Vagina (tissue), 2 donors: Measurements from ENCODE around the gene METTL2A.
"Not testable (repeated sequence)": the region's sequence is repeated elsewhere in the genome, so short reads cannot be mapped to it uniquely, and the experiment has no call there.

ENCODE experiments used
- CTCF ChIP-seq, 3 experiments: fragments of 450-650 bp in 2 of 3; fragments of 200-600 bp in 1 of 3; sonication (generic) in 1 of 3; IDR thresholded peaks; one replicate each; pipeline ENCODE4 v1.5.1; 2017 to 2019; ENCODE audit warnings: antibody characterized with exemption in 3 of 3, mild to moderate bottlenecking in 2 of 3, moderate library complexity in 2 of 3
- POLR2A ChIP-seq, 2 donors: fragments of 450-650 bp; IDR thresholded peaks; one replicate each; pipeline ENCODE4 v1.6.1; 2017; ENCODE audit warnings: antibody characterized with exemption in 2 of 2, mild to moderate bottlenecking in 2 of 2, moderate library complexity in 2 of 2

GRCh38 chr17:62454111-62454510 lies 30.4 kb downstream of the METTL2A start:
- TF ChIP-seq CTCF, POLR2A (IDR thresholded peaks at IDR 0.05): not testable (repeated sequence)
